A673 (cell line): ENCODE results near the gene KLF3.

ENCODE experiments used
- EZH2 ChIP-seq: fragments of 200-600 bp; sonication (generic); IDR thresholded peaks from 2 replicates; pipeline ENCODE4 v1.6.1; 2017; ENCODE audit warnings: borderline replicate concordance, low read depth, mild to moderate bottlenecking, mixed read lengths, antibody characterized with exemption, low read length; ENCODE audit not compliant: poor library complexity, severe bottlenecking
- TF ChIP-seq, protein P1 (sequence below): fragments of 300-800, 200-600 bp; sonication (generic); conservative IDR thresholded peaks from 2 replicates; pipeline ENCODE4 v1.5.1; 2017; ENCODE audit warnings: low read depth, mild to moderate bottlenecking, antibody characterized with exemption, low read length, moderate library complexity, mixed read lengths

DNA sequence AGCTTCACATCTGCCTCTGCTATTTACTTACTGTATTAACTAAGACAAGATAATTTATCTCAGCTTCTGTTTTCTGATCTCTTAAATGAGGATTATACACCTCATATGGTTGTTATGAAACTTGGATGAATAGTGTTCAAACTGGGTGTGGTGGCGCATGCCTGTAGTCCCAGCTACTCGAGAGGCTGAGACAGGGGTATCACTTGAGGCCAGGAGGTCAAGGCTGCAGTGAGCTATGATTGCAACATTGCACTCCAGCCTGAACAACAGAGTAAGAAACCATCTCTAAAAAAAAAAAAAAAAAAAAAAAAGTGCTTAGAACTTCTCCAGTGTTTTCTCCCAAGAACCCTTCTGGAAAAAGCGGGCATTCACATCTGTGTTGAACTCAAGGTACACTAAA is 19.8 kb upstream of the KLF3 start:
- TF ChIP-seq, protein P1, sequence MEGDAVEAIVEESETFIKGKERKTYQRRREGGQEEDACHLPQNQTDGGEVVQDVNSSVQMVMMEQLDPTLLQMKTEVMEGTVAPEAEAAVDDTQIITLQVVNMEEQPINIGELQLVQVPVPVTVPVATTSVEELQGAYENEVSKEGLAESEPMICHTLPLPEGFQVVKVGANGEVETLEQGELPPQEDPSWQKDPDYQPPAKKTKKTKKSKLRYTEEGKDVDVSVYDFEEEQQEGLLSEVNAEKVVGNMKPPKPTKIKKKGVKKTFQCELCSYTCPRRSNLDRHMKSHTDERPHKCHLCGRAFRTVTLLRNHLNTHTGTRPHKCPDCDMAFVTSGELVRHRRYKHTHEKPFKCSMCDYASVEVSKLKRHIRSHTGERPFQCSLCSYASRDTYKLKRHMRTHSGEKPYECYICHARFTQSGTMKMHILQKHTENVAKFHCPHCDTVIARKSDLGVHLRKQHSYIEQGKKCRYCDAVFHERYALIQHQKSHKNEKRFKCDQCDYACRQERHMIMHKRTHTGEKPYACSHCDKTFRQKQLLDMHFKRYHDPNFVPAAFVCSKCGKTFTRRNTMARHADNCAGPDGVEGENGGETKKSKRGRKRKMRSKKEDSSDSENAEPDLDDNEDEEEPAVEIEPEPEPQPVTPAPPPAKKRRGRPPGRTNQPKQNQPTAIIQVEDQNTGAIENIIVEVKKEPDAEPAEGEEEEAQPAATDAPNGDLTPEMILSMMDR, result no peak
- no peak for TF ChIP-seq EZH2
